ENCODE measurements around the gene MBTPS1.

Gene MBTPS1

GRCh38 chr16:84069540-84069939 lies 47.2 kb downstream of the MBTPS1 start:
- no peaks in the 10 kb centered on the region for H3K4me1 ChIP-seq (ENCODE audit: insufficient read depth, low read length)
- peaks cover 90% of the 10 kb centered on the region for H3K36me3 ChIP-seq (ENCODE audit: insufficient read depth, low read length)

GRCh38 chr16:84068783-84069462 lies 47.8 kb downstream of the MBTPS1 start:
- Histone ChIP-seq H3K4me1 (ENCODE audit: insufficient read depth, low read length) (no peaks in the 10 kb centered on the region), H3K9me3 (ENCODE audit: insufficient read depth, low read depth, low read length) (no peaks in the 10 kb centered on the region), H3K4me3 (ENCODE audit: low read length) (no peak overlapping the region), H3K27ac (ENCODE audit: low read depth, low read length) (no peak overlapping the region), H3K36me3 (ENCODE audit: insufficient read depth, low read length) (peaks cover 89% of the 10 kb centered on the region), H3K9ac (ENCODE audit: low read depth, low read length) (no peak overlapping the region), H3K27me3 (ENCODE audit: insufficient read depth, low read length) (no peaks in the 10 kb centered on the region)
- 92% methylated on average over 13 of the region's 13 CpGs for WGBS

More at GRCh38 chr16:84069540-84069939, 47.2 kb downstream of the MBTPS1 start:
- no peak overlapping the region for H3K9ac ChIP-seq (ENCODE audit: low read depth, low read length)
- H3K27me3 ChIP-seq (ENCODE audit: insufficient read depth, low read length) = no peaks in the 10 kb centered on the region
- no peaks in the 10 kb centered on the region for H3K9me3 ChIP-seq (ENCODE audit: insufficient read depth, low read depth, low read length)
- H3K27ac ChIP-seq (ENCODE audit: low read depth, low read length) = no peak overlapping the region
- 97% methylated on average over 6 of the region's 6 CpGs for WGBS
- no peak overlapping the region for H3K4me3 ChIP-seq (ENCODE audit: low read length)

- no peak overlapping the region for H3K27ac ChIP-seq (ENCODE audit: low read depth, low read length)
- H3K27me3 ChIP-seq (ENCODE audit: insufficient read depth, low read length) = no peaks in the 10 kb centered on the region
- H3K4me3 ChIP-seq (ENCODE audit: low read length) = no peak overlapping the region
- H3K36me3 ChIP-seq (ENCODE audit: insufficient read depth, low read length) = peaks cover 92% of the 10 kb centered on the region
- 93% methylated on average over 8 of the region's 8 CpGs for WGBS
- no peaks in the 10 kb centered on the region for H3K9me3 ChIP-seq (ENCODE audit: insufficient read depth, low read depth, low read length)
- H3K4me1 ChIP-seq (ENCODE audit: insufficient read depth, low read length) = peaks cover 2% of the 10 kb centered on the region; the same call in 1 of the 2 replicates
- no peak overlapping the region for H3K9ac ChIP-seq (ENCODE audit: low read depth, low read length)
These were observed 48.7 kb downstream of the MBTPS1 start for GRCh38 chr16:84068041-84068440.

- no peak overlapping the region for H3K27ac ChIP-seq (ENCODE audit: low read depth, low read length)
- H3K9ac ChIP-seq (ENCODE audit: low read depth, low read length) = no peak overlapping the region
- H3K27me3 ChIP-seq (ENCODE audit: insufficient read depth, low read length) = no peaks in the 10 kb centered on the region
- peaks cover 90% of the 10 kb centered on the region for H3K36me3 ChIP-seq (ENCODE audit: insufficient read depth, low read length)
- H3K9me3 ChIP-seq (ENCODE audit: insufficient read depth, low read depth, low read length) = no peaks in the 10 kb centered on the region
- WGBS = 95% methylated on average over 9 of the region's 9 CpGs
- no peak overlapping the region for H3K4me3 ChIP-seq (ENCODE audit: low read length)
- H3K4me1 ChIP-seq (ENCODE audit: insufficient read depth, low read length) = peaks cover 4% of the 10 kb centered on the region; the same call in 1 of the 2 replicates
These were observed 49.1 kb downstream of the MBTPS1 start for GRCh38 chr16:84067640-84068039.

- Histone ChIP-seq H3K4me1 (ENCODE audit: insufficient read depth, low read length) (peaks cover 7% of the 10 kb centered on the region; the same call in 1 of the 2 replicates), H3K36me3 (ENCODE audit: insufficient read depth, low read length) (peaks cover 89% of the 10 kb centered on the region), H3K9me3 (ENCODE audit: insufficient read depth, low read depth, low read length) (no peaks in the 10 kb centered on the region), H3K27me3 (ENCODE audit: insufficient read depth, low read length) (no peaks in the 10 kb centered on the region), H3K9ac (ENCODE audit: low read depth, low read length) (no peak overlapping the region), H3K27ac (ENCODE audit: low read depth, low read length) (no peak overlapping the region), H3K4me3 (ENCODE audit: low read length) (no peak overlapping the region)
- WGBS = 46% methylated on average over 11 of the region's 12 CpGs
These were observed 51.1 kb downstream of the MBTPS1 start for GRCh38 chr16:84065536-84066132.

- H3K4me3 ChIP-seq (ENCODE audit: low read length) = no peak overlapping the region
- H3K27ac ChIP-seq (ENCODE audit: low read depth, low read length) = no peak overlapping the region
- peaks cover 7% of the 10 kb centered on the region; the same call in 1 of the 2 replicates for H3K4me1 ChIP-seq (ENCODE audit: insufficient read depth, low read length)
- WGBS = 97% methylated on average over 4 of the region's 4 CpGs
- H3K36me3 ChIP-seq (ENCODE audit: insufficient read depth, low read length) = peaks cover 87% of the 10 kb centered on the region
- H3K27me3 ChIP-seq (ENCODE audit: insufficient read depth, low read length) = no peaks in the 10 kb centered on the region
- no peak overlapping the region for H3K9ac ChIP-seq (ENCODE audit: low read depth, low read length)
- no peaks in the 10 kb centered on the region for H3K9me3 ChIP-seq (ENCODE audit: insufficient read depth, low read depth, low read length)
These were observed 52.8 kb downstream of the MBTPS1 start for GRCh38 chr16:84063980-84064379.

GRCh38 chr16:84062734-84063640 lies 53.8 kb downstream of the MBTPS1 start:
- Histone ChIP-seq H3K4me1 (ENCODE audit: insufficient read depth, low read length) (peaks cover 7% of the 10 kb centered on the region; the same call in 1 of the 2 replicates), H3K9me3 (ENCODE audit: insufficient read depth, low read depth, low read length) (no peaks in the 10 kb centered on the region), H3K27me3 (ENCODE audit: insufficient read depth, low read length) (no peaks in the 10 kb centered on the region), H3K9ac (ENCODE audit: low read depth, low read length) (no peak overlapping the region), H3K36me3 (ENCODE audit: insufficient read depth, low read length) (peaks cover 87% of the 10 kb centered on the region), H3K4me3 (ENCODE audit: low read length) (no peak overlapping the region), H3K27ac (ENCODE audit: low read depth, low read length) (no peak overlapping the region)
- WGBS = 61% methylated on average over 25 of the region's 25 CpGs

GRCh38 chr16:84061236-84061819 lies 55.4 kb downstream of the MBTPS1 start:
- Histone ChIP-seq H3K4me3 (ENCODE audit: low read length) (no peak overlapping the region), H3K27ac (ENCODE audit: low read depth, low read length) (no peak overlapping the region), H3K36me3 (ENCODE audit: insufficient read depth, low read length) (peaks cover 87% of the 10 kb centered on the region), H3K9me3 (ENCODE audit: insufficient read depth, low read depth, low read length) (no peaks in the 10 kb centered on the region), H3K4me1 (ENCODE audit: insufficient read depth, low read length) (peaks cover 7% of the 10 kb centered on the region; the same call in 1 of the 2 replicates), H3K27me3 (ENCODE audit: insufficient read depth, low read length) (no peaks in the 10 kb centered on the region), H3K9ac (ENCODE audit: low read depth, low read length) (no peak overlapping the region)
- 89% methylated on average over 7 of the region's 7 CpGs for WGBS

GRCh38 chr16:84059946-84060901 lies 56.5 kb downstream of the MBTPS1 start:
- Histone ChIP-seq H3K36me3 (ENCODE audit: insufficient read depth, low read length) (peaks cover 86% of the 10 kb centered on the region), H3K27ac (ENCODE audit: low read depth, low read length) (no peak overlapping the region), H3K9me3 (ENCODE audit: insufficient read depth, low read depth, low read length) (no peaks in the 10 kb centered on the region), H3K27me3 (ENCODE audit: insufficient read depth, low read length) (no peaks in the 10 kb centered on the region), H3K9ac (ENCODE audit: low read depth, low read length) (no peak overlapping the region), H3K4me1 (ENCODE audit: insufficient read depth, low read length) (peaks cover 7% of the 10 kb centered on the region; the same call in 1 of the 2 replicates), H3K4me3 (ENCODE audit: low read length) (no peak overlapping the region)
- WGBS = 96% methylated on average over 28 of the region's 28 CpGs

- Histone ChIP-seq H3K9ac (ENCODE audit: low read depth, low read length) (no peak overlapping the region), H3K36me3 (ENCODE audit: insufficient read depth, low read length) (peaks cover 83% of the 10 kb centered on the region), H3K4me3 (ENCODE audit: low read length) (no peak overlapping the region), H3K27me3 (ENCODE audit: insufficient read depth, low read length) (no peaks in the 10 kb centered on the region), H3K9me3 (ENCODE audit: insufficient read depth, low read depth, low read length) (no peaks in the 10 kb centered on the region), H3K4me1 (ENCODE audit: insufficient read depth, low read length) (peaks cover 10% of the 10 kb centered on the region; the same call in 1 of the 2 replicates), H3K27ac (ENCODE audit: low read depth, low read length) (no peak overlapping the region)
- WGBS = 95% methylated on average over 11 of the region's 11 CpGs
These were observed 57.6 kb downstream of the MBTPS1 start for GRCh38 chr16:84059111-84059510.

Data from HUES64 (cell line).